Measurements from ENCODE around the gene VPS45.

The VPS45 gene

GRCh38 chr1:150087415-150087814 lies 19.8 kb downstream of the VPS45 start:
- TF ChIP-seq, protein P1, sequence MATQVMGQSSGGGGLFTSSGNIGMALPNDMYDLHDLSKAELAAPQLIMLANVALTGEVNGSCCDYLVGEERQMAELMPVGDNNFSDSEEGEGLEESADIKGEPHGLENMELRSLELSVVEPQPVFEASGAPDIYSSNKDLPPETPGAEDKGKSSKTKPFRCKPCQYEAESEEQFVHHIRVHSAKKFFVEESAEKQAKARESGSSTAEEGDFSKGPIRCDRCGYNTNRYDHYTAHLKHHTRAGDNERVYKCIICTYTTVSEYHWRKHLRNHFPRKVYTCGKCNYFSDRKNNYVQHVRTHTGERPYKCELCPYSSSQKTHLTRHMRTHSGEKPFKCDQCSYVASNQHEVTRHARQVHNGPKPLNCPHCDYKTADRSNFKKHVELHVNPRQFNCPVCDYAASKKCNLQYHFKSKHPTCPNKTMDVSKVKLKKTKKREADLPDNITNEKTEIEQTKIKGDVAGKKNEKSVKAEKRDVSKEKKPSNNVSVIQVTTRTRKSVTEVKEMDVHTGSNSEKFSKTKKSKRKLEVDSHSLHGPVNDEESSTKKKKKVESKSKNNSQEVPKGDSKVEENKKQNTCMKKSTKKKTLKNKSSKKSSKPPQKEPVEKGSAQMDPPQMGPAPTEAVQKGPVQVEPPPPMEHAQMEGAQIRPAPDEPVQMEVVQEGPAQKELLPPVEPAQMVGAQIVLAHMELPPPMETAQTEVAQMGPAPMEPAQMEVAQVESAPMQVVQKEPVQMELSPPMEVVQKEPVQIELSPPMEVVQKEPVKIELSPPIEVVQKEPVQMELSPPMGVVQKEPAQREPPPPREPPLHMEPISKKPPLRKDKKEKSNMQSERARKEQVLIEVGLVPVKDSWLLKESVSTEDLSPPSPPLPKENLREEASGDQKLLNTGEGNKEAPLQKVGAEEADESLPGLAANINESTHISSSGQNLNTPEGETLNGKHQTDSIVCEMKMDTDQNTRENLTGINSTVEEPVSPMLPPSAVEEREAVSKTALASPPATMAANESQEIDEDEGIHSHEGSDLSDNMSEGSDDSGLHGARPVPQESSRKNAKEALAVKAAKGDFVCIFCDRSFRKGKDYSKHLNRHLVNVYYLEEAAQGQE (IDR thresholded peaks at IDR 0.05; ENCODE audit: insufficient replicate concordance, low read depth), result no peak
- Histone ChIP-seq H3K27me3 (ENCODE audit: insufficient read depth, poor library complexity, severe bottlenecking) (no peaks in the 10 kb centered on the region), H3K4me3 (replicated peaks; ENCODE audit: insufficient read depth, low read length) (no peak overlapping the region), H3K27ac (replicated peaks) (no peak overlapping the region)
- no peak for DNase-seq (ENCODE audit: low read depth in 1 of 2, low spot score in 1 of 2)

- Histone ChIP-seq H3K27ac (replicated peaks) (no peak overlapping the region), H3K27me3 (ENCODE audit: insufficient read depth, poor library complexity, severe bottlenecking) (no peaks in the 10 kb centered on the region), H3K4me3 (replicated peaks; ENCODE audit: insufficient read depth, low read length) (no peak overlapping the region)
- no peak for TF ChIP-seq GABPA (IDR thresholded peaks at IDR 0.05; ENCODE audit: low read depth)
- TF ChIP-seq SPI1 (IDR thresholded peaks at IDR 0.05; ENCODE audit: borderline replicate concordance, low read depth), result peak; percentile 100
- TF ChIP-seq, protein P2, sequence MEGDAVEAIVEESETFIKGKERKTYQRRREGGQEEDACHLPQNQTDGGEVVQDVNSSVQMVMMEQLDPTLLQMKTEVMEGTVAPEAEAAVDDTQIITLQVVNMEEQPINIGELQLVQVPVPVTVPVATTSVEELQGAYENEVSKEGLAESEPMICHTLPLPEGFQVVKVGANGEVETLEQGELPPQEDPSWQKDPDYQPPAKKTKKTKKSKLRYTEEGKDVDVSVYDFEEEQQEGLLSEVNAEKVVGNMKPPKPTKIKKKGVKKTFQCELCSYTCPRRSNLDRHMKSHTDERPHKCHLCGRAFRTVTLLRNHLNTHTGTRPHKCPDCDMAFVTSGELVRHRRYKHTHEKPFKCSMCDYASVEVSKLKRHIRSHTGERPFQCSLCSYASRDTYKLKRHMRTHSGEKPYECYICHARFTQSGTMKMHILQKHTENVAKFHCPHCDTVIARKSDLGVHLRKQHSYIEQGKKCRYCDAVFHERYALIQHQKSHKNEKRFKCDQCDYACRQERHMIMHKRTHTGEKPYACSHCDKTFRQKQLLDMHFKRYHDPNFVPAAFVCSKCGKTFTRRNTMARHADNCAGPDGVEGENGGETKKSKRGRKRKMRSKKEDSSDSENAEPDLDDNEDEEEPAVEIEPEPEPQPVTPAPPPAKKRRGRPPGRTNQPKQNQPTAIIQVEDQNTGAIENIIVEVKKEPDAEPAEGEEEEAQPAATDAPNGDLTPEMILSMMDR (IDR thresholded peaks at IDR 0.05; ENCODE audit: insufficient read depth, low read length), result no peak
- TF ChIP-seq, protein P1 (IDR thresholded peaks at IDR 0.05; ENCODE audit: insufficient replicate concordance, low read depth), result no peak
- TF ChIP-seq POLR2AphosphoS5 (IDR thresholded peaks at IDR 0.05; ENCODE audit: low read depth), result peak; percentile 16; the same call in 1 of the 2 replicates
- peak in 1 of 2 experiments; percentile 17 for DNase-seq (ENCODE audit: low read depth in 1 of 2, low spot score in 1 of 2)
These were observed 22.4 kb downstream of the VPS45 start for GRCh38 chr1:150089846-150090520.

DNA sequence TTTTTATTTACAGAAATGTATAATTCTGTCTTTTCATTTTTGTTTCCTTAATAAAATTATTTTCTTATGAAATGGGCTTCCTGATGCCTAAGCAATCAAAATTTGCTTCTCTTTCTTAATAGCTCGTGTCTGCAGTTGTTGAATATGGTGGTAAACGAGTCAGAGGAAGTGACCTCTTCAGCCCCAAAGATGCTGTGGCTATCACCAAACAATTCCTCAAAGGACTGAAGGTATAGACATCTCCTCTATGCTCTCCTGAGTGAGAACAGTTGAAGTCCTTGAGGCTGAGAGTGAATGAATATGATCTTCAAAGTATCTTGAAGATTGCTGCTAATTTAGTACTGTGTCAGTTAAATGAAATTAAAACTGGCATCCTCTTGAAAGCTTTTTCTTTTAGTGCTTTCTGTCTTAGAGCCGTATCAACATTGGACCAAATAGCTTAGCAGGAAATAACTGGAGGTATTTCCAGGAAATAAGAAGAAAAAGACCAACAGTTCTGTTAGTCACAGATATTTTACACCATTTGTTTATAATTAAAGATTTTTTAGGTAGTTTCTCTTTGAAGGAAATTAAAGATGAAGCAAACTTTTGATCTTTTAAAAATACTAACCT lies 24.7 kb downstream of the VPS45 start:
- Histone ChIP-seq H3K27me3 (ENCODE audit: insufficient read depth, poor library complexity, severe bottlenecking) (no peaks in the 10 kb centered on the region), H3K4me3 (replicated peaks; ENCODE audit: insufficient read depth, low read length) (no peak overlapping the region), H3K27ac (replicated peaks) (no peak overlapping the region)
- DNase-seq (ENCODE audit: low read depth in 1 of 2, low spot score in 1 of 2), result no peak
- no peak for TF ChIP-seq POLR2AphosphoS5 (IDR thresholded peaks at IDR 0.05; ENCODE audit: low read depth)
- TF ChIP-seq, protein P1 (IDR thresholded peaks at IDR 0.05; ENCODE audit: insufficient replicate concordance, low read depth), result no peak
- no peak for TF ChIP-seq GABPA (IDR thresholded peaks at IDR 0.05; ENCODE audit: low read depth)
- no peak for TF ChIP-seq SPI1 (IDR thresholded peaks at IDR 0.05; ENCODE audit: borderline replicate concordance, low read depth)
- TF ChIP-seq, protein P2 (IDR thresholded peaks at IDR 0.05; ENCODE audit: insufficient read depth, low read length), result no peak
